ENCODE results near the gene LCN10.

DNA sequence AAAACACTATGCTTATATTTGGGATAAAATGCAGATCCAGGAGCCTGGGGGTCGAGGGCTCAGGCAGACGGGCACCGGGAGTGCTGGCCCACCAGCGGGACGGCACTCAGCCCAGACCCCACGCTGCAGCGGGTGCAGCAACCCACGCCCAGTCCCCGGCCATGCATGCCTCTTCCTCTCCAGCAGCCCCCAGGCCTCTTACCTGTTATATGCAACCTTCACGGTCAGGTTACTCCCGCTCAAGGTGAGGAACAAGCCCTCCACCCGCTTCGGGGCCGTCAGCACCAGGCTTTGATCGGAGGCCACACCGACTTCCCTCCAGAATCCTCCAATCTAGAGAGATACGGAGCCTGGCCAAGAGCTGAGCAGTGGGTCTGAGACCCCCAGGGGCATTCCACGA lies 14.1 kb upstream of the LCN10 start:
- TF ChIP-seq FOXK2 (IDR thresholded peaks at IDR 0.05) (no peak), ZNF384 (IDR thresholded peaks at IDR 0.05) (no peak), ARNT (IDR thresholded peaks at IDR 0.05) (no peak), ELF4 (IDR thresholded peaks at IDR 0.05) (no peak), NFRKB (IDR thresholded peaks at IDR 0.05) (no peak), FOXA1 (IDR thresholded peaks at IDR 0.05) (no peak), TARDBP (IDR thresholded peaks at IDR 0.05) (no peak), FOXM1 (IDR thresholded peaks at IDR 0.05; ENCODE audit: borderline replicate concordance) (no peak), SUZ12 (IDR thresholded peaks at IDR 0.05) (no peak), SP1 (IDR thresholded peaks at IDR 0.05) (no peak), BHLHE40 (IDR thresholded peaks at IDR 0.05; ENCODE audit: borderline replicate concordance) (no peak)

All from HEK293T (cell line).